ENCODE data around the gene ENG. TPM values are rescaled to one million over a fixed set of nuclear protein-coding genes. Genes with fewer than 3 reads are reported as not detected.

Gene ENG
- total RNA-seq, 1 experiment from 2014 or later: 0.18 TPM

- Histone ChIP-seq H3K27me3 (replicated peaks; ENCODE audit: control insufficient read depth, insufficient read depth, low read length) (no peaks in the 10 kb centered on the region), H3K36me3 (ENCODE audit: control insufficient read depth, insufficient read depth, low read length) (no peaks in the 10 kb centered on the region), H3K4me1 (0 out of 2 replicates have a peak, but pooled peaks cover 4% of the 10 kb centered on the region), H3K9me3 (no peaks in the 10 kb centered on the region), H3K4me3 (ENCODE audit: low read depth, low read length) (no peak overlapping the region)
- Mint-ChIP-seq H3K4me1 (ENCODE audit: low read depth, unreplicated experiment) (peaks cover 11% of the 10 kb centered on the region), H3K9me3 (ENCODE audit: unreplicated experiment) (no peaks in the 10 kb centered on the region), H3K27me3 (ENCODE audit: insufficient read depth, unreplicated experiment) (no peaks in the 10 kb centered on the region), H3K27ac (ENCODE audit: unreplicated experiment) (no peak overlapping the region), H3K36me3 (ENCODE audit: insufficient read depth, unreplicated experiment) (peaks cover 8% of the 10 kb centered on the region), H3K4me3 (ENCODE audit: unreplicated experiment) (no peak overlapping the region)
- CTCF ChIA-PET: interaction anchor here (1.1 to 1.6 kb wide), 2 partner anchors 65 to 131 kb away, joined by 3 read pairs; partner anchors contain the start of gene TOR2A
- DNase-seq: no peak
- no peak for TF ChIP-seq CTCF (IDR thresholded peaks at IDR 0.05; ENCODE audit: insufficient read depth in 1 of 2, low read depth in 1 of 2, low read length in 1 of 2, severe bottlenecking in 1 of 2, unreplicated experiment in 1 of 2)
- POLR2A ChIA-PET: no interaction called here
- intact Hi-C loops (cut with micrococcal nuclease; ENCODE audit: unreplicated experiment): no loop called here
- no TSS peak for BruUV-seq (replicated peaks)
These were observed 11.4 kb upstream of the ENG start for GRCh38 chr9:127865645-127866464.

- CTCF ChIA-PET: interaction anchor here (0.6 to 0.9 kb wide), 2 partner anchors 54 to 296 kb away, joined by 5 read pairs; partner anchors contain the start of gene ST6GALNAC4
- H3K9me3 Mint-ChIP-seq (ENCODE audit: unreplicated experiment): no peaks in the 10 kb centered on the region
These were observed 8.7 kb upstream of the ENG start for GRCh38 chr9:127863191-127863621.

More at GRCh38 chr9:127863191-127863621, 8.7 kb upstream of the ENG start:
- H3K4me1 ChIP-seq: peaks cover 14% of the 10 kb centered on the region; the same call in 1 of the 2 replicates
- Mint-ChIP-seq H3K27me3 (ENCODE audit: insufficient read depth, unreplicated experiment) (no peaks in the 10 kb centered on the region), H3K27ac (ENCODE audit: unreplicated experiment) (no peak overlapping the region), H3K36me3 (ENCODE audit: insufficient read depth, unreplicated experiment) (peaks cover 10% of the 10 kb centered on the region), H3K4me3 (ENCODE audit: unreplicated experiment) (no peak overlapping the region), H3K4me1 (ENCODE audit: low read depth, unreplicated experiment) (peaks cover 18% of the 10 kb centered on the region)
- BruUV-seq (replicated peaks): no TSS peak
- TF ChIP-seq CTCF (IDR thresholded peaks at IDR 0.05; ENCODE audit: insufficient read depth in 1 of 2, low read depth in 1 of 2, low read length in 1 of 2, severe bottlenecking in 1 of 2, unreplicated experiment in 1 of 2): no peak
- H3K4me3 ChIP-seq (ENCODE audit: low read depth, low read length): no peak overlapping the region
- H3K27me3 ChIP-seq (replicated peaks; ENCODE audit: control insufficient read depth, insufficient read depth, low read length): no peaks in the 10 kb centered on the region
- POLR2A ChIA-PET: no interaction called here
- no peak for DNase-seq
- no peaks in the 10 kb centered on the region for H3K9me3 ChIP-seq
- H3K36me3 ChIP-seq (ENCODE audit: control insufficient read depth, insufficient read depth, low read length): no peaks in the 10 kb centered on the region
- intact Hi-C loops (cut with micrococcal nuclease; ENCODE audit: unreplicated experiment): no loop called here

All from Caco-2 (cell line).